ENCODE results near the gene SIRPB2.

Gene SIRPB2

GRCh38 chr20:1446536-1446935 lies 44.7 kb downstream of the SIRPB2 start:
- Histone ChIP-seq H3K4me1 (ENCODE audit: insufficient read depth, poor library complexity, severe bottlenecking) (no peaks in the 10 kb centered on the region), H3K27me3 (ENCODE audit: insufficient read depth, poor library complexity, severe bottlenecking) (no peaks in the 10 kb centered on the region), H3K36me3 (ENCODE audit: low read depth) (peaks cover 81% of the 10 kb centered on the region), H3K9me3 (ENCODE audit: severe bottlenecking) (peaks cover 5% of the 10 kb centered on the region), H3K27ac (ENCODE audit: poor library complexity, severe bottlenecking) (no peak overlapping the region), H3K4me3 (ENCODE audit: severe bottlenecking) (no peak overlapping the region)
- TF ChIP-seq CTCF (IDR thresholded peaks at IDR 0.05; ENCODE audit: poor library complexity, severe bottlenecking): no peak
- DNase-seq (ENCODE audit: low spot score) (no peak), ATAC-seq (ENCODE audit: low read depth) (no peak)

GRCh38 chr20:1443085-1443484 lies 48.1 kb downstream of the SIRPB2 start:
- Histone ChIP-seq H3K27ac (ENCODE audit: poor library complexity, severe bottlenecking) (no peak overlapping the region), H3K27me3 (ENCODE audit: insufficient read depth, poor library complexity, severe bottlenecking) (no peaks in the 10 kb centered on the region), H3K9me3 (ENCODE audit: severe bottlenecking) (no peaks in the 10 kb centered on the region), H3K4me1 (ENCODE audit: insufficient read depth, poor library complexity, severe bottlenecking) (no peaks in the 10 kb centered on the region), H3K36me3 (ENCODE audit: low read depth) (peaks cover 47% of the 10 kb centered on the region), H3K4me3 (ENCODE audit: severe bottlenecking) (no peak overlapping the region)
- ATAC-seq (ENCODE audit: low read depth) (no peak), DNase-seq (ENCODE audit: low spot score) (no peak)
- no peak for TF ChIP-seq CTCF (IDR thresholded peaks at IDR 0.05; ENCODE audit: poor library complexity, severe bottlenecking)

- Histone ChIP-seq H3K4me3 (ENCODE audit: severe bottlenecking) (no peak overlapping the region), H3K4me1 (ENCODE audit: insufficient read depth, poor library complexity, severe bottlenecking) (no peaks in the 10 kb centered on the region), H3K9me3 (ENCODE audit: severe bottlenecking) (no peaks in the 10 kb centered on the region), H3K27ac (ENCODE audit: poor library complexity, severe bottlenecking) (no peak overlapping the region), H3K27me3 (ENCODE audit: insufficient read depth, poor library complexity, severe bottlenecking) (no peaks in the 10 kb centered on the region), H3K36me3 (ENCODE audit: low read depth) (peaks cover 39% of the 10 kb centered on the region)
- no peak for DNase-seq (ENCODE audit: low spot score)
- no peak for ATAC-seq (ENCODE audit: low read depth)
- no peak for TF ChIP-seq CTCF (IDR thresholded peaks at IDR 0.05; ENCODE audit: poor library complexity, severe bottlenecking)
Observed at GRCh38 chr20:1442304-1442703, 48.9 kb downstream of the SIRPB2 start.

GRCh38 chr20:1441133-1441532 lies 50.1 kb downstream of the SIRPB2 start:
- ATAC-seq (ENCODE audit: low read depth): no peak
- Histone ChIP-seq H3K4me3 (ENCODE audit: severe bottlenecking) (no peak overlapping the region), H3K27me3 (ENCODE audit: insufficient read depth, poor library complexity, severe bottlenecking) (no peaks in the 10 kb centered on the region), H3K27ac (ENCODE audit: poor library complexity, severe bottlenecking) (no peak overlapping the region), H3K4me1 (ENCODE audit: insufficient read depth, poor library complexity, severe bottlenecking) (no peaks in the 10 kb centered on the region), H3K36me3 (ENCODE audit: low read depth) (peaks cover 27% of the 10 kb centered on the region), H3K9me3 (ENCODE audit: severe bottlenecking) (no peaks in the 10 kb centered on the region)
- no peak for TF ChIP-seq CTCF (IDR thresholded peaks at IDR 0.05; ENCODE audit: poor library complexity, severe bottlenecking)
- no peak for DNase-seq (ENCODE audit: low spot score)

GRCh38 chr20:1440024-1440423 lies 51.2 kb downstream of the SIRPB2 start:
- Histone ChIP-seq H3K27me3 (ENCODE audit: insufficient read depth, poor library complexity, severe bottlenecking) (no peaks in the 10 kb centered on the region), H3K27ac (ENCODE audit: poor library complexity, severe bottlenecking) (no peak overlapping the region), H3K36me3 (ENCODE audit: low read depth) (peaks cover 16% of the 10 kb centered on the region), H3K4me1 (ENCODE audit: insufficient read depth, poor library complexity, severe bottlenecking) (no peaks in the 10 kb centered on the region), H3K4me3 (ENCODE audit: severe bottlenecking) (no peak overlapping the region), H3K9me3 (ENCODE audit: severe bottlenecking) (no peaks in the 10 kb centered on the region)
- no peak for DNase-seq (ENCODE audit: low spot score)
- 0 out of 3 replicates have a peak, but pooled peaks have one; percentile 17 for ATAC-seq (ENCODE audit: low read depth)
- TF ChIP-seq CTCF (IDR thresholded peaks at IDR 0.05; ENCODE audit: poor library complexity, severe bottlenecking): peak; percentile 47

Measured in RWPE2 (cell line).